Measurements from ENCODE around the gene FRRS1L.

GRCh38 chr9:109213285-109214121 lies 46.5 kb upstream of the FRRS1L start:
- TF ChIP-seq CTCF (IDR thresholded peaks at IDR 0.05), result no peak
- no peak for TF ChIP-seq POLR2AphosphoS5 (IDR thresholded peaks at IDR 0.05)
- TF ChIP-seq POLR2A (IDR thresholded peaks at IDR 0.05), result no peak
- TF ChIP-seq EP300 (IDR thresholded peaks at IDR 0.05), result no peak

Data from stomach (tissue), 4 donors.